Lung microvascular endothelial cell (primary cell): ENCODE data around the gene GNAS-AS1. TPM values are rescaled to one million over a fixed set of nuclear protein-coding genes. Genes with fewer than 3 reads are reported as not detected.

ENCODE experiments used
- DNase-seq, 2 donors: peaks; one replicate each; pipeline versions ENCODE4 v3.0.0 to v3.0.0-alpha.2; 2010; ENCODE audit warnings: low read depth in 2 of 2
- total RNA-seq: library from RNA; depleted of rRNA; stranded (reverse); fragments of >200 nt; gene quantifications from 2 replicates; pipeline ENCODE4 v1.2.1, GENCODE V29; 2014

The GNAS-AS1 gene
- total RNA-seq, 1 donor from 2014 or later = not detected

DNA sequence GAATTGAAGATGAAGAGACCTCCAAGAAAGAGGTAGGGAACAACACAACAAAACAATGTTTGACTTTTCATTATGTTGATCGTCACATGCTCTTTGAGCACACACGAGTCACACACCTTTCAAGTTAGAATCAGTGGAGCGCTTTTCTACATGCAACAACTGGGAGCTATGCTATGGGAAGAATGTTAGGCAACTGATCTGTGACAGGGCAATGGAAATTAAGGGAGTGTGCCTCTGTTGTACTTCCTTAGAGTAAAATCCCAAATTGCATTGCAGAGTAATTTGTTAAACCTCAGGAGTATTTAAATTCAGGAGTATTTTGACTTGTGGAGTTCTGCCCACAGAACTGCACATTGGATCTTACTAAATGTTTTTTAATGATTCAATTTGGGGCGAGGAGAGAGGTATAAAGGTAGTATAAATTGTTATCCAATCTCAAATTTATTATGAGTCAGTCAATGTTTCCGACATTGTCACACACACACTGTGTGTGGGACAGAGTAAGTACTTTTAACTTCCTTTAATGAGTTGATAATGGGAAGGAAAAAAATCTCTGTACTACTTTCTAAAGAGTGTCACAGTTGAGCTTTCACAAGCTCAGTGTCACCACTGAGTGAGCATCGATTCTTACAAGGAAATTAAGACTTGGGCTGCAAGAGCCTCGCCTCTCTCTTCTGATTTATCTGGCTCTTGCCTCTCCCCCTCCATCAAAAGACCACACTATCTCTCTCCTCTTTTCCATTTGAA, 12.5 kb upstream of the GNAS-AS1 start:
- no peak for DNase-seq

DNA sequence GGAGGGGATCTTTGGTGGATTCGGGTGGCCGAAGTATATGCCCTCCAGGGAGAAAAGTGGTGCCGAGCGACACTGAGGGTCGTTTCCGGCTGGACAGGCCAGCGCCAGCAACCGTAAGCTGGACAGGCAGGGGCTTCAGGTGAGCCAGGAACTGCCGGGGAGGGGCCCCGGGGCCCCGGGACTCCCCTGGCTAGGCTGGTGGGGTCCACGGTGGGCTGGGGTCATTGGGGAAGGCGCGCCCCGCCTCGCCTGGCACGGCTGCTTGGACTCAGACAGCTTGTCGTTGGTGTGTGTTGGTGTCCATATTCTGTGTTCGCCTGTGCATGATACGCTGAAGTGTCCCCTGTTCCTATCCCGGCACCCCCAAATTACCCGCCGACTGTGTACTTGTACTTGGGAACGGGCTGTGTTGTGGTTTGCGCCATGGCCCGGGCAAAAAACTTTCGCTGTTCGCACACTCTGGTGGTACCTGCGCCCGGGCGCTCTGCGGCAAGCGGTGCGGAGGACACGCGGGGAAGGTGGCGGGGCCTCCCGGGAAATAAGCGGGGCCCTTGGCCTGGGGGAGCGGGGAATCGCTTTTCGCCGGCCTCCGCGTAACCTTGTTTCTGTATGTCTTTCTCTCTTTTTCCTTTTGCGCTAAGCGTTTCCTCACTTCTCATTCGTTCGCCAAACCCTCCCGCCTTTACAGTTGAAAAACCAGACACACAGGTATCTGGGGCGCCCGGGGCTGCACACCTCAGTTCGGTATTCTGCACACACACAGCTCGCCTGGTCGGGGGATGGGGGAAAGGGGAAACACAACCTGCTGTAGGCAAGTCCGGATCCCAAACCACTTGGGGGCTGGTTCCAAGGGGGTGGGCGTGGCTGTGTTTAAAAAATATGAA, 5.0 kb upstream of the GNAS-AS1 start:
- DNase-seq = no peak

DNA sequence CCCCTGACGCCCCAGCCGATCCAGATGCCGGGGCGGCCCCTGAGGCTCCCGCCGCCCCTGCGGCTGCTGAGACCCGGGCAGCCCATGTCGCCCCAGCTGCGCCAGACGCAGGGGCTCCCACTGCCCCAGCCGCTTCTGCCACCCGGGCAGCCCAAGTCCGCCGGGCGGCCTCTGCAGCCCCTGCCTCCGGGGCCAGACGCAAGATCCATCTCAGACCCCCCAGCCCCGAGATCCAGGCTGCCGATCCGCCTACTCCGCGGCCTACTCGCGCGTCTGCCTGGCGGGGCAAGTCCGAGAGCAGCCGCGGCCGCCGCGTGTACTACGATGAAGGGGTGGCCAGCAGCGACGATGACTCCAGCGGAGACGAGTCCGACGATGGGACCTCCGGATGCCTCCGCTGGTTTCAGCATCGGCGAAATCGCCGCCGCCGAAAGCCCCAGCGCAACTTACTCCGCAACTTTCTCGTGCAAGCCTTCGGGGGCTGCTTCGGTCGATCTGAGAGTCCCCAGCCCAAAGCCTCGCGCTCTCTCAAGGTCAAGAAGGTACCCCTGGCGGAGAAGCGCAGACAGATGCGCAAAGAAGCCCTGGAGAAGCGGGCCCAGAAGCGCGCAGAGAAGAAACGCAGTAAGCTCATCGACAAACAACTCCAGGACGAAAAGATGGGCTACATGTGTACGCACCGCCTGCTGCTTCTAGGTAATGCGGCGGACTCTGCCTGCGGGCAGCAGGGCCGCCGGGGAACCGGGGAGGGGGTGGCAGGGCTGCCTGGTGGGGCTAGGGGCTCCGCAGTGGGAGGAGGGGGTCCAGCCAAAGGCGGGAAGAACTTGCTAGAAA, 4.2 kb upstream of the GNAS-AS1 start:
- DNase-seq = no peak

DNA sequence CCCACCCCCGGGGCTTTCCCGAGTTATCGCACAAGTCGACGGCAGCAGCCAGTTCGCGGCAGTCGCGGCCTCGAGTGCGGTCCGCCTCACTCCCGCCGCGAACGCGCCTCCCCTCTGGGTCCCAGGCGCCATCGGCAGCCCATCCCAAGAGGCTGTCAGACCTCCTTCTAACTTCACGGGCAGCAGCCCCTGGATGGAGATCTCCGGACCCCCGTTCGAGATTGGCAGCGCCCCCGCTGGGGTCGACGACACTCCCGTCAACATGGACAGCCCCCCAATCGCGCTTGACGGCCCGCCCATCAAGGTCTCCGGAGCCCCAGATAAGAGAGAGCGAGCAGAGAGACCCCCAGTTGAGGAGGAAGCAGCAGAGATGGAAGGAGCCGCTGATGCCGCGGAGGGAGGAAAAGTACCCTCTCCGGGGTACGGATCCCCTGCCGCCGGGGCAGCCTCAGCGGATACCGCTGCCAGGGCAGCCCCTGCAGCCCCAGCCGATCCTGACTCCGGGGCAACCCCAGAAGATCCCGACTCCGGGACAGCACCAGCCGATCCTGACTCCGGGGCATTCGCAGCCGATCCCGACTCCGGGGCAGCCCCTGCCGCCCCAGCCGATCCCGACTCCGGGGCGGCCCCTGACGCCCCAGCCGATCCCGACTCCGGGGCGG, 3.4 kb upstream of the GNAS-AS1 start:
- no peak for DNase-seq

DNA sequence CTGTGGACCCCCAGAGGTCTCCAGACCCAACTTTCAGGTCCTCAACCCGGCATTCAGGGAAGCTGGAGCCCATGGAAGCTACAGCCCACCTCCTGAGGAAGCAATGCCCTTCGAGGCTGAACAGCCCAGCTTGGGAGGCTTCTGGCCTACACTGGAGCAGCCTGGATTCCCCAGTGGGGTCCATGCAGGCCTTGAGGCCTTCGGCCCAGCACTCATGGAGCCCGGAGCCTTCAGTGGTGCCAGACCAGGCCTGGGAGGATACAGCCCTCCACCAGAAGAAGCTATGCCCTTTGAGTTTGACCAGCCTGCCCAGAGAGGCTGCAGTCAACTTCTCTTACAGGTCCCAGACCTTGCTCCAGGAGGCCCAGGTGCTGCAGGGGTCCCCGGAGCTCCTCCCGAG, 2.8 kb upstream of the GNAS-AS1 start:
- DNase-seq = no peak

DNA sequence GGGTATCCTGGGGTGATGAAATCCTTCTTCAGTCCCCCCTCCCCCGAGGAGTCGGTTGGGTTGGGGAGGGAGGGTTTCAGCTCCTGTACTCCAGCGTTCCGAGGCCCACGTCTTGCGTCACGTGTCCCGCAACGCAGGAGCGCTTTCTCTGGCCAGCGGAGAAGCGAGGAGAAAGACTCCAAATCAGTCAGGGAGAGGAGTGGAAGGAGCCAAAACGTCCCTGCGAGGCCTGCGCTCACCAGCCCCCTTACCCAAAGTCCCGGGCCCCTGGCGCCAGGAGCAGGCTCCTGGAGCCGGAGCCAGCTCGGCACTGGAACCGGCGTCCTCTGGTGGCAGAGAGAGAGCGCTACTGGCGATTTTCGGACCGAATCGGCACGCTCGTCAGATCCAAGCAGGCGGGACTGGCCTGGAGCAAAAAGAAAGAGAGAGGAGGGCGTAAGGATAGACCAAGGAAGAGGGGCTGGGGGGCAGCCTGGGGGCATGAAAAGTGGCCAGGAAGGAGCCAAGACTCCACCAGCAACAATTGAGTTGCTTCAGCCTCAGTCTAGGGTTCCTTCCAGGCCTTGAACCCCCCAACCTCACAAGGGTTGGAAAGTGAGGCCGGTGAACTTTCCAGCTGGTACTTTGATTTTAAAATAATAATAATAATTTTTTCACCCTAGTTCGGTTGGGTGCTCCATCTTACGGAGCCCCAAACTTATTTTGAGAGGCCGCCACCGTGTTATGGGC, 2.0 kb upstream of the GNAS-AS1 start, which contains the start of gene GNAS:
Gene GNAS (plus strand): TSS at position 174 of the 729 bp plus-strand sequence.
- DNase-seq = peak; percentile 61 to 75

DNA sequence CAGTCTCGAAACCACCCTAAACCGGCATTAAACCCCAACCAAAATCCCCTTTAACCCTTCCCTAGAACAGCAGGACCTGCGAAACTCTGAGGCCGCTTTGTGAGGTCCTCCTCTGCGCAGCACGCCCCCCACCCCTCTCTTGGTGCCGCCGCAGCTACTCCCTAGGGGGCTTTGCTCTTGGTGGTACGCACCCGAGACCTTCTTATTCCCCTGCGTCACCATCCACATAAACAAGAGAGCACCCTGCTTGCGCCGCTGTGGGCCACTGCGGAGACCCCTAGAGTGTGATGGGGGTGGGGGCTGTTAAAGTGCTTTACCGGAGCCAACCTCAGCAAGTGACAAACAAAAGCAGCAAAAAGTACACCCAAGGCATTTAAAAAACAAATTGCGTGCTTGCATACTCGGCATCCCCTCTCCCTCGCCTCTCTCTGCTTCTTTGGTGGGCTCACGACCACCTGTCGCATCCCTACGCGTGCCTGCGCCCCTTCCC, 1.3 kb upstream of the GNAS-AS1 start:
- DNase-seq = no peak

DNA sequence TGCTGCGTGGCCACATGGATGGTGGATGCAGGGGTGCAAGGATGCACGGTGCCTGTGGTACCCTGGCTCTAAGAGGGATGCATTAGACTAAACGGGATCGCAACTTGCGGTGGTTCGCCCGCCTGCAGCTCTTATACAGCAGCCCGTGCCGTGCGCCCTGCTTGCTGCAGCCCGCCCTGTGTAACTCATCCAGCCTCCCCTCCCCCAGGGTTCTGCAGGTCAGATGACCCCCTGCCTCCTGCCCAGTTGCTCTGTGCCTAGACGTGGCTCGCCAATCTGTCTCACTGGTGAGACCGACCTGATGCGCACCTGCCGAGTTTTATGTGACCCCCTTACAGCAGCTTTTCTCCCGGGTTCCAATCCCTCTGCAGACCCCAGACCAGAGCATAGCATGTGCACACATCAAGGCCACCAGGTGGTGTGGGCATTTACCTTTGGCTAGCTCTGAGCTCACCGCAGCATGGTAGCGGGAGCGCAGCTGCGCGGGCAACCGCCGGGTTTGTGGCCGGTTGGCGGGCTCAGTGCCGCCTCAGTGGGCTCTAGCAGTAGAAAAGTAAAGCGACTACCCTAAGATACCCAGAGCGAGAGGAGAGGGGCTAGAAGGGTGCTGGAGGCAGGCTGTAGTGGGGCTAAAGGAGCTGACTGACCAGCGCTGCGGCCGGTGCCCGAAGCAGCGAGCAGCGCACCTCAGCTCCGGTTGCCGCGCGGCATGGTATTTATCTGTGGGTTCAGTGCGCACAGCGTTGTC, 693 bp upstream of the GNAS-AS1 start:
- no peak for DNase-seq

DNA sequence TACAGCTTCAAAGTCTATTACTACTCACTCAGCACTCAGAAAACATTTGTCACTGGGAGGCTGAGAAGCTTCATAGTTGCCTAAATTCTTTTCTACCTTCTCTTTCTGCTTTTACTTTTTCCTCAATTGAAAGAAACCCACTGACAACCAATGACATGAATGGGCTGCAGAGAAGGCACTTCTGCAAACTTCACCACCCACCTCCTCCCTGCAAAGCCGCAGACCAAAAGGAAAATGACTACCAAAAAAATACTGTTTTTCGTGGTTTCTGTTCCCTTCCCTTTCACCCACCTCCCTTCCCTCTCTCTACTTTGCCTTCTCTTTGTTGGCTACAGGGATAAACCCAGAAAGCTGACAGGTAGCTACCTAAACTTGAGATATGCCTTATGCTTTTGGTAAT, 3.2 kb downstream of the GNAS-AS1 start:
- DNase-seq = no peak

DNA sequence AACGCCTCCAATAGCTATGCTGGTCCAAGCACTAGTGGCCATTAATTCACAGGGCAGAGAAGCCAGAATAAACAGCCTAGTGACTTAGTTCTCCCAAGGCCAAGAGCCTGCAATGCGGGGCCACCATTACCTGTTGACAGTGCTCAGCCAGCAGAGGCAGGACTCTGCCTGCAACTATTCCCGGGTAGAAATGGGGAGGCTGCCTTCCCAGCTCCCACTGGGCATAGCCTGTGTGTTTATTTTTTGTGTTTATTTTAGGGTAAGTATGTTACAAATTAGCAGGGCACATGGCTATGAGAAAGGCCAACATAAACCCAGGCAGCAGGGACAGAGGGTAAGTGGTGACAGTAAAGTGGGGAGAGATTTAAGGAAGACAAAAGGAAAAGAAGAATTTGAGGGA, 5.0 kb downstream of the GNAS-AS1 start:
- no peak for DNase-seq

DNA sequence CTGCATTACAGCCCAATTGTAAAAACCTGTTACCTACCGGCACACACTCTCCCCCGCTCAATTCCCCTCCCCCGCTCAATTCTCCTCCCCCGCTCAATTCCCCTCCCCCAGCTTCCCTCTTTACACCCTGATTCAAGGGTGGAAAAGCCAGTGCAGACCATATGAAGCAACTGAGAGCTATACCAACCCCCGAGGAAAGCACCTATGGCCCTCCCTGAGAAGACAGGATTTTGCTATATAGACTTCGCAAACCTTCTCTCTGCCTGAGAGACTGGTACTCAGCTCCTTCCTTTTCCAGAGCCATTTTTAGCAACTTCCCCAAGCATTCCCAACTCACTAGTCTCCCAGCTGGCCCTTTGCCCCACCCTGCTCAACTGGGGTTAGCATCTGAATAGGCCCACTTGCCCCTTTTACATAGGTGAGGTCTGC, 7.6 kb downstream of the GNAS-AS1 start:
- no peak for DNase-seq

DNA sequence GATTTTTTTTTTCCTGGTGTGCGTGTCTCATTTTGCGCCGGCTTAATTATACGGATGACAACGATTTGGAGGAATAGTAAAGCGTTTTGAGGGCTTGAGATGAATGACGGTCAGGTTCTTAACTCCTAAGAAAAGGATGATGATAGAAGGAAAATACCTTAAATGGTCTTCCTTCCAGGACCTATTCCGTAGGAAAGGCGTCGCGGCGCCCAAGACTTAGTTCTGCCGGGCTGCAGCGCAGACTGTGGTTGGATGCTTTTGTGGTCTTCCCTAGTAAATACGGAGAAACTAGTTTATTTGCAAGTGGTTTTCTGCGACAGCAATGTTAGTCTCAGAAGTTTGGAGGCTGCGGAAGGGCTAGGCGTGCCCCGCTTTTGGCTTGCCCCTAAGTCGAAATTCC, 8.4 kb downstream of the GNAS-AS1 start:
- no peak for DNase-seq

DNA sequence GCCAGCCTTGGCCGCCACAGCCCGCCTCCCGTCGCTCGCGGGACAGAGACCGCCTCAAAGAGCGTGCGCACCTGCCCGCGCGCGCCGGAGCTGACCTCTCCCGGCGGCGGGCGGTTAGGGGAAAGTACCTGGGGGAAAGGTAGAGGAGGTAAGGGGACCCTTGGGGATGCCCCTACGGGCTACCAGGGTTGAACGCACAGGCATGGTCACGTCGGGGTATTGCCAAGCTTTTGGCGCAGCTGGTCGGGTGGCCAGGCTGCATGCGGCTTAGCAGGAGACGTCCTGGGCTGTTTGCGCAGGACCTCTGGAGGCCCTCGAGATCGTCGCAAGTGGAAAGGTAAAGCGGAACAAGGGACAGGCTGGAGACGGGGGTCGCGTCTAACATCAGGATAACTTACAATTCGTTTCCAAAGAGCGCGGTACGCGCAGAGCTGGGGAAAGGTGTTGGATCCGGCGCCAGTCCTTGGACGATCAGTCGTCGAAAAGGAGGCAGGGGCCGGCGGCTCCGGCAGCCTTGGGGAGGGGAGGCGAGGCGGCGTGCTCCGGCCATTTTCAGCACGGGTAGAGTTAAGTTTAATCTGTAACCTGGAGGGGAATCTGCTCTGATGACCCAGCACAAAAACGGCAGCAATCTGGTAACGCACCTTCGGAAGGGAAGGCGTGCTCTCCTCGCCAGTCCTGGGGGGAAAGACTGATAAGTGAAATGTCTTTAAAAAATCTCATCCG, 9.0 kb downstream of the GNAS-AS1 start:
- DNase-seq = no peak

DNA sequence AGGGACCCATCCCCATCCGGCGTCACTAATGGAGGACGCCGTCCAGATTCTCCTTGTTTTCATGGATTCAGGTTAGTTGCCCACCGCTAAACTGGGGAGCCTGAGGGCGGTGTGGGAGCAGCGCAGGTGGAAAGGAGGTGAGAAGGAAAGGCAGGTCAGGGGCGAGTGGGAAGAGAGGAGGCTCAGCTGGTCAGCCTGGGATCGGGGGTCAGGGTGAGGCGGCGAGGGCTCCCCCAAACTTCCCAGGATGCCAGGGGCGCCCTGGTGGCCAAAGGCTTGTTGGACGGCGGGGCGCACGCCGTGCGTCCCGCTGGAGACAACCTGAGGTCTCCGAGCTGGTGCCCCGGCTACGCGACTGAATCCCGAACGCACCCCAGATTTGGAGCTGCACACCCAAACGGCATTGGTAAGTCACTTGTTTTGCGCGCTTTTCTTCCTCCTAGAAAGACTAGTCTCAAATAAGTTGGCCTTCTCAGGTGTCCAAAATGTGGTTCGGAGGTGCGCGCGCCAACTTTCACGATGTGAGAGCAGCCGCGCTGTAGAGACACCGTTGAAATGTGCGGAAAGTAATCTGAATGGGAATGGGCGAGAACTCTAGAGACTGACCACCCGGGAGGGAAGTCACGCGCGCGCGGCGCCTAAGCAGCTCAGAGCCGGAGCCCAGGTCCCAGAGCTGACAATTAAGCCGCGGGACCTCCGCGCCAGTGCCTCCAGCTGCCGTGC, 9.7 kb downstream of the GNAS-AS1 start:
- no peak for DNase-seq

DNA sequence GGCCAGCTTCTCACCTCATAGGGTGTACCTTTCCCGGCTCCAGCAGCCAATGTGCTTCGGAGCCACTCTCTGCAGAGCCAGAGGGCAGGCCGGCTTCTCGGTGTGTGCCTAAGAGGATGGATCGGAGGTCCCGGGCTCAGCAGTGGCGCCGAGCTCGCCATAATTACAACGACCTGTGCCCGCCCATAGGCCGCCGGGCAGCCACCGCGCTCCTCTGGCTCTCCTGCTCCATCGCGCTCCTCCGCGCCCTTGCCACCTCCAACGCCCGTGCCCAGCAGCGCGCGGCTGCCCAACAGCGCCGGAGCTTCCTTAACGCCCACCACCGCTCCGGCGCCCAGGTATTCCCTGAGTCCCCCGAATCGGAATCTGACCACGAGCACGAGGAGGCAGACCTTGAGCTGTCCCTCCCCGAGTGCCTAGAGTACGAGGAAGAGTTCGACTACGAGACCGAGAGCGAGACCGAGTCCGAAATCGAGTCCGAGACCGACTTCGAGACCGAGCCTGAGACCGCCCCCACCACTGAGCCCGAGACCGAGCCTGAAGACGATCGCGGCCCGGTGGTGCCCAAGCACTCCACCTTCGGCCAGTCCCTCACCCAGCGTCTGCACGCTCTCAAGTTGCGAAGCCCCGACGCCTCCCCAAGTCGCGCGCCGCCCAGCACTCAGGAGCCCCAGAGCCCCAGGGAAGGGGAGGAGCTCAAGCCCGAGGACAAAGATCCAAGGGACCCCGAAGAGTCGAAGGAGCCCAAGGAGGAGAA, 10.5 kb downstream of the GNAS-AS1 start:
- DNase-seq = no peak

DNA sequence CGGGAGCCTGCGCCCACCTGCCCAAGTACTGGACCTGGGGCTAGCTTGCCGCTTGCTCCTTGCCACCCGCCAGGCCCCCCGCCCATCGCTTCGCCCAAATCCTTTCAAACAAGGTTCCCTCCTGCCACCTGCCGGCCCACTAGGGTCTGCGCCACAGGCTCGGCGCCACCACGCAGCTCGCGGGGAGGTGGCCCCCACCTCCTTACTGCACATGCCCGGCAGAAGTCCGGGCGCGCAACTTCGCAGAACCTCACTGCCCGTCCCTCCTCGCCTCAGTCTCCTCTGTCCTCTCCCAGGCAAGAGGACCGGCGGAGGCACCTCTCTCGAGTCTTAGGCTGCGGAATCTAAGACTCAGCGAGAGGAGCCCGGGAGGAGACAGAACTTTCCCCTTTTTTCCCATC, 11.2 kb downstream of the GNAS-AS1 start:
- peak; percentile 28 to 53 for DNase-seq

DNA sequence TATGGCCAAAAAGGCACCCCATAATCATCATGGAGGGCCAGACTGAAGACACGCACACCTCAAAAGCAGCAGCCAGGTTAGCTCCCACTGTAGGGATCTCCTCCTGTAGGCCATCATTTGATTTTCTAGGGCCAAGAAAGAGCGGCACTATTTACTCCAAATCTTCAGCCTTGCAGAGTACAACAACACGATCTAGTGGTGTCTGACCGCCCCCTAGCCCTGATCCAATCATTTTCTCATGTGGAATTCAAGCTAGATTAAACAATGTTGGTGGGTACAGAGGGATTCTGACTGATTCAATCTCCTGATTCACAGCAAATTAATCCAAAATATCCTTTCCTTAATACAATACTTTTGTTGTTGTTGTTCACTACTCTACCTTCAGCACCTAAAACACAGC, 12.5 kb downstream of the GNAS-AS1 start:
- no peak for DNase-seq

DNA sequence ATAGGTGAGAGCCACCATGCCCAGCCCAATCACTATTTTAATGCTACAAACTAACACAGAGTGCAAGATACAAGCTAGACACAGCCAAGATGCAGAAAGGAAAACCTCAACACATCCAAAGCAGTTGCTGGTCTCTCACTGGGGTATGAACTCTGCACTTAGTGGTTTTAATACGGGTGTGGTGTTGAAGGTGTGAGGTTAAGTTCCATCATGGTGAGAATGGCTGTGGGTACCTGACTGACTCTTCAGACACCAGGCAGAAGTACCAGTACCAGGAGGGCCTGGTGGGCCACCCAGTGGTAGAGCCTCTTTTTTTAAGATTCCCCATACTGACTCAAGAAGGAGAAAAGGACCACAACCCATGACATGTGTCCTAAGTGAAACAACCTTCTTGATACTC, 13.0 kb downstream of the GNAS-AS1 start:
- no peak for DNase-seq
